DLD1 (cell line): Measurements from ENCODE around the gene PTGS1.

Experiments
- in situ Hi-C: cut with HindIII; loops from 2 replicates; pipeline ENCODE4 v1.10.0; 2017; ENCODE audit warnings: low sequenced_read_pairs

Gene PTGS1

GRCh38 chr9:122372856-122373845 lies 2.3 kb downstream of the PTGS1 start:
- in situ Hi-C loops: no loop called here

- in situ Hi-C loops: no loop called here
These were observed 4.1 kb downstream of the PTGS1 start for GRCh38 chr9:122374885-122375420.

DNA sequence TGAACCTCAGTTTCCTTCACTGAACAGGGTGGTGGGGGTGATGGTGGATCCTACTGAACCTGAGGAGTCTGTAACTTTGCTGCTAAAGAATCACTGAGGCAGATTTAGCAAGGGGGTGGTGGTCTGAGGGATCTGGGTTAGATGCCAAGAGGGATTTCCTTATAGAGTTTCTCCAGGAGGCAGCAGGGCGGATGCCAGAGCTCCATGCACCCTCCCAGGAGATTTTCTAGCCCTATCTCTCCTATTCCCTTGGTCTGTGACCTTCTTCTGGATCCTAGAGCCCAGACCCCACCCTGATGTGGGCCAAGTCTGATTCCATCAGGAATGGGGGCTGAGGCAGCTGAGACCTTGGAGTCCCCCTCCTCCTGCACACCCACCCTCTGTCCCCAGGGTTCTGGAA lies 6.0 kb downstream of the PTGS1 start:
- in situ Hi-C loops: no loop called here

DNA sequence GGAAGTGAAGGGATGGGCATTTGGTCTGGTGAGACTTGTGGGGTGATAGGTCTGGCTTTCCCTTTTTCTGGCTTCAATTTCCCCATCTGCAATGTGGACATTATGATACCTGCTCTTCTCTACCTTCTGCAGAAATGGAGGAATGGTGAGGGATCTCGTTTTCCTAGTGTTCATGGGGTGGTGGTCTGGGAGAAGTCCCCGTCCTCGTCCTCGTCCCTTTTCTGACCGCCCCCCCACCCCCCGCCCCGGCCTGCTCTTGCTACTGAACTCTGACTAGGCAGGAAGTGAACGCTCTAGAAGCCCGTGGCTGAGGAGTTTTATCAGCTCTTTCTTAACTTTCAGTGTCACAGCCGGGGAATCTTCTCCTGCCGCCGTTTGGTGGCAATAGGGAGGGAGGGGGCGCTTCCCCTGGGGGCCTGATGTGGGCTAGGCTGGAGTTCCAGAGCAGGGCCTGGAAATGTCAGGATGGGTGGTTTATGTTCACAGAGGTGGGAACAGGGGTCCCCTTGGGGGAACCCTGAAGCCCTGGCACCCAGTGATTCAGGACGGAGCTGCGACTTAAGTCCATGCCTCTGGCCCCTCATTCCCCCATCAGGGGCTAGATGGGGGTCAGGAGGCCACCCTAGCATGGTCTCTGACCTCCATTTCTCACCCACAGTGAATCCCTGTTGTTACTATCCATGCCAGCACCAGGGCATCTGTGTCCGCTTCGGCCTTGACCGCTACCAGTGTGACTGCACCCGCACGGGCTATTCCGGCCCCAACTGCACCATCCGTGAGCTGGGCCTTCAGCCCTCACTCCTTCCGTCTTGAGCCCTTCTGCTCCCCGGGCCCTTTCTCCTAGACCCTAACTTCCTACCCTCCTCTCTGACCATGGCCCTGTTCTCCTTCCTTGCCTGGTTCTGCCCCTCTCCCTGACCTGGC lies 6.7 kb downstream of the PTGS1 start:
- in situ Hi-C loops: no loop called here

GRCh38 chr9:122378236-122378635 lies 7.4 kb downstream of the PTGS1 start:
- in situ Hi-C loops: no loop called here

- in situ Hi-C loops: no loop called here
These were observed 8.5 kb downstream of the PTGS1 start for GRCh38 chr9:122379340-122379739.

DNA sequence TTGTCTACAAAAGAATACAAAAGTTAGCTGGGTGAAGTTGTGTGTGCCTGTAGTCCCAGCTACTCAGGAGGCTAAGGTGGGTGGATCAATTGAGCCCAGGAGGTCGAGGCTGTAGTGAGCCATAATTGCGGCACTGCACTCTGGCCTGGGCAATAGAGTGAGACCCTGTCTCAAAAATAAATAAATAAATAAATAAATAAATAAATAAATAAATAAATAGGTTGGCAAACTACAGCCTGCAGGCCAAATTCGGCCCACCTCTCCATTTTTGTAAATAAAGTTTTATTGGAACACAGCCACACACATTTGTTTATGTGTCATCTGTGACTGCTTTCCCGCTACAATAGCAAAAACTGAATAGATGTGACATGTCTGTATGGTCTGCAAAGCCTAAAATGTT lies 9.5 kb downstream of the PTGS1 start:
- in situ Hi-C loops: no loop called here

- in situ Hi-C loops: no loop called here
These were observed 10.6 kb downstream of the PTGS1 start for GRCh38 chr9:122381206-122381950.

DNA sequence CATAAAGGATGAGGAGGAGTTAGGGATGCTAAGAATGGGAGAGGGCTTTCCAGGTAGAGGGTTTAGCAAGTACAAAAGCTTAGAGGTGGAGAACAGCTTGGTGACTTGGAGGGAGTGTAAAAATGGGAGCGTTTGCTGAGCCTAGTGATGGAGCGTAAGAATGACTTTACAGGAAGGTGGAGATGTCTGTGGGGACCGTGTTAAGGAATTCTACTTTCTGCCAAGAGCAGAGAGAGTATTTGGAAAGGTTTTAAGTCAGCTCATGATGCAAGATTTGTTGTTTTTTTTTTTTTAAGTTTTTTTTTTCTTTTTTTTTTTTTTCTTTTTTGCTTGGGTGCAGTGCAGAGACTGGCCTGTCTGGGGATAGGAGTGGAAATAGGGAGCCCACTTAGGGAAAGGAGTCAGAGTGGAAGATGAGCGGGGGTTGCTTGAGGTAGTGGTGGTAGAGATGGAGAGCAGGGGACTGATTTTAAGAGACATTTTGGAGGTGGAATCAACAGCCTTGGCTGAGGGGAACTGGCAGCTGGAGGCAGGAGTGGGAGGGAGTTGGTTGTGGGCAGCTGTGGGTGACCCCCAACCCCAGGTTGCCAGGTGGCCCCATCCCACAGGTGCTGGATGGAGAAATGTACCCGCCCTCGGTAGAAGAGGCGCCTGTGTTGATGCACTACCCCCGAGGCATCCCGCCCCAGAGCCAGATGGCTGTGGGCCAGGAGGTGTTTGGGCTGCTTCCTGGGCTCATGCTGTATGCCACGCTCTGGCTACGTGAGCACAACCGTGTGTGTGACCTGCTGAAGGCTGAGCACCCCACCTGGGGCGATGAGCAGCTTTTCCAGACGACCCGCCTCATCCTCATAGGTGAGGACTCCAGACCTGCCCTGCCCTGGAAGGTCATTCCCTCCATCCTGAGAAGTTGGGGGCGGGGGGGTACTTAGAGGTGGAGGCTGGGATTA lies 12.4 kb downstream of the PTGS1 start:
- in situ Hi-C loops: no loop called here

- in situ Hi-C loops: no loop called here
These were observed 13.2 kb downstream of the PTGS1 start for GRCh38 chr9:122383992-122384461.

- in situ Hi-C loops: no loop called here
These were observed 15.6 kb downstream of the PTGS1 start for GRCh38 chr9:122386311-122386872.

DNA sequence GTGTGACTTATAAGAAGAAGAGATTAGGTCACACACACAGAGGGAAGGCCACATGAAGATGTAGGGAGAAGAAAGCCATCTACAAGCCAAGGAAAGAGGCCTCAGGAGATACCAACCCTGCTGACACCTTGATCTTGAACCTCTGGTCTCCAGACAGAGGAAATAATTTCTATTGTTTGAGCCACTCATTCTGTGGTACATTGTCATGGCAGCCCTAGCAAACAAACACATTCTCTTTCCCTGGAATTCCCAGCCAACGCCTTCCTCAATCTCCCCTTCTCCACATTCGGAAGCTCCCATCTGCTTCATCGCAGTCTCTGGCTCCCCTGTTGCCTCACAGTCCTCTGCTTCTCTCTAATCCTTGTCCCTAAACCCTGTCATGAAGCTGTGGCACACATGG lies 16.7 kb downstream of the PTGS1 start:
- in situ Hi-C loops: no loop called here

GRCh38 chr9:122389195-122389594 lies 18.4 kb downstream of the PTGS1 start:
- in situ Hi-C loops: no loop called here

DNA sequence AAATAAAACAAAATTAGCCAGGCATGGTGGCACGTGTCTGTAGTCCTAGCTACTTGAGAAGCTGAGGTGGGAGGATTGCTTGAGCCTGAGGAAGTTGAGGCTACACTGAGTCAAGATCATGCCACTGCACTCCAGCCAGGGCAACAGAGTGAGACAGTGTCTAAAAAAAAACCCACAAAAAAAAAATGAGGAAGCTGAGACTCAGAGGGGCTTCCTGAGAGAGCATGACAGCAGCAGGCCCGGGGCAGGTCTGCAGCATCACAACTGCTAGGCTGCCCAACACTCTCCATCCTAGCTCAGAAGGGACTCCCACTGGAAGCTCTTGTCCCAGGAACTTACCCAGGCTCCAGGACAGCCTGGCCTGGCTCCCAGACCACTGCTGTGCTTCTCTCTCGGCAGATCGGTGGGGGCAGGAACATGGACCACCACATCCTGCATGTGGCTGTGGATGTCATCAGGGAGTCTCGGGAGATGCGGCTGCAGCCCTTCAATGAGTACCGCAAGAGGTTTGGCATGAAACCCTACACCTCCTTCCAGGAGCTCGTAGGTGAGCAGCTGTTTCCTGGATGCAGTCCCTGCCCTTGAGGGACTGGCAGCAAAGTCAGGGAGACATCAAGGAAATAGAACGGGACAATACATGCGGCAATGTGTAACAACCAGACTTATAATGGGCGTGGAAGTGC lies 19.1 kb downstream of the PTGS1 start:
- in situ Hi-C loops: no loop called here

- in situ Hi-C loops: no loop called here
These were observed 21.5 kb downstream of the PTGS1 start for GRCh38 chr9:122392284-122392683.

DNA sequence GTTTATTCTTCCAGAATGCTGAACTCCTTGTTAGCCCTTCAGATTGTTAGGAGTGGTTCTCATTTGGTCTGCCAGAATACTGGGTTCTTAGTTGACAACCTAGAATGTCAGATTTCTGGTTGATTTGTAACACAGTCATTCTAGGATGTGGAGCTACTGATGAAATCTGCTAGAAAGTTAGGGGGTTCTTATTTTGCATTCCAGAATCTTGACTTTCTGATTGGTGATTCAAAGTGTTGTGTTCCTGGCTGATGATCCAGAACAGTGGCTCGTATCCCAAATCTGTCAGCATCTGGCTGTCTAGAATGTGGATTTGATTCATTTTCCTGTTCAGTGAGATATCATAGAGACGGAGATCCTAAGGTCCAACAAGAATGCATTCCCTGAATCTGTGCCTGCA lies 21.9 kb downstream of the PTGS1 start:
- in situ Hi-C loops: no loop called here

- in situ Hi-C loops: no loop called here
These were observed 22.6 kb downstream of the PTGS1 start for GRCh38 chr9:122393284-122393983.
